HG03039 (cell line): ENCODE data around the gene KCND2.
"Not testable (repeated sequence)": the region's sequence is repeated elsewhere in the genome, so short reads cannot be mapped to it uniquely, and the experiment has no call there.

Experiments used
- ATAC-seq: cut with Tn5 transposase; IDR thresholded peaks from one replicate; pipeline ENCODE4 v1.9.1; 2021; ENCODE audit warnings: mild to moderate bottlenecking, moderate library complexity; ENCODE audit not compliant: unreplicated experiment

KCND2 gene

GRCh38 chr7:120272701-120273475, at the start of gene KCND2:
TSS of gene KCND2 (plus strand) at chr7:120273175.
- peak; percentile 27 for ATAC-seq

GRCh38 chr7:120226188-120226587, 46.8 kb upstream of the KCND2 start:
- no peak for ATAC-seq

GRCh38 chr7:120227255-120227654, 45.7 kb upstream of the KCND2 start:
- no peak for ATAC-seq

GRCh38 chr7:120229084-120229483, 43.9 kb upstream of the KCND2 start:
- no peak for ATAC-seq

- ATAC-seq = no peak
Observed at GRCh38 chr7:120233338-120233737, 39.6 kb upstream of the KCND2 start.

GRCh38 chr7:120240350-120240749, 32.6 kb upstream of the KCND2 start:
- not testable (repeated sequence) for ATAC-seq

- no peak for ATAC-seq
Observed at GRCh38 chr7:120241973-120242372, 31.0 kb upstream of the KCND2 start.

- ATAC-seq = no peak
Observed at GRCh38 chr7:120254845-120255244, 18.1 kb upstream of the KCND2 start.

GRCh38 chr7:120256344-120257070, 16.5 kb upstream of the KCND2 start:
- no peak for ATAC-seq

GRCh38 chr7:120259386-120259785, 13.6 kb upstream of the KCND2 start:
- ATAC-seq = no peak

GRCh38 chr7:120260111-120260510, 12.9 kb upstream of the KCND2 start:
- no peak for ATAC-seq

GRCh38 chr7:120272261-120272660, 714 bp upstream of the KCND2 start:
- no peak for ATAC-seq

- peak; percentile 49 for ATAC-seq
Observed at GRCh38 chr7:120273476-120273975, 551 bp downstream of the KCND2 start.

GRCh38 chr7:120274482-120274881, 1.5 kb downstream of the KCND2 start:
- no peak for ATAC-seq

- no peak for ATAC-seq
Observed at GRCh38 chr7:120274899-120275298, 1.9 kb downstream of the KCND2 start.

GRCh38 chr7:120276720-120277119, 3.7 kb downstream of the KCND2 start:
- no peak for ATAC-seq

- ATAC-seq = no peak
Observed at GRCh38 chr7:120278773-120279172, 5.8 kb downstream of the KCND2 start.

GRCh38 chr7:120280743-120281142, 7.8 kb downstream of the KCND2 start:
- no peak for ATAC-seq

GRCh38 chr7:120293027-120293426, 20.1 kb downstream of the KCND2 start:
- ATAC-seq = no peak

- no peak for ATAC-seq
Observed at GRCh38 chr7:120302190-120302589, 29.2 kb downstream of the KCND2 start.

- peak; percentile 41 for ATAC-seq
Observed at GRCh38 chr7:120303105-120303504, 30.1 kb downstream of the KCND2 start.

GRCh38 chr7:120304674-120305073, 31.7 kb downstream of the KCND2 start:
- ATAC-seq = no peak
